Kidney (tissue), 14 donors: Measurements from ENCODE around the gene ATF6B. TPM values are rescaled to one million over a fixed set of nuclear protein-coding genes. Genes with fewer than 3 reads are reported as not detected.

Experiments used
- DNase-seq, 5 donors: peaks; one replicate each; pipeline ENCODE4 v3.0.0-alpha.2; 2013 to 2020
- FAIRE-seq: peaks from 2 replicates; lab custom pipeline; 2012; peaks lifted over from hg19 to GRCh38; lab: Jason Lieb, UNC
- H3K27ac ChIP-seq, 2 donors: one replicate each; pipeline ENCODE4 v1.7.0; 2013; ENCODE audit warnings: low read depth in 2 of 2, low read length in 2 of 2, inconsistent platforms in 1 of 2
- H3K27me3 ChIP-seq: one replicate; pipeline ENCODE4 v1.7.1; 2013; ENCODE audit warnings: low read length, inconsistent platforms; ENCODE audit not compliant: control insufficient read depth, insufficient read depth
- H3K36me3 ChIP-seq, 3 donors: one replicate each; pipeline versions ENCODE4 v1.7.0 to v1.7.1; 2013; ENCODE audit warnings: low read length in 3 of 3, control low read depth in 1 of 3, inconsistent platforms in 1 of 3; ENCODE audit not compliant: insufficient read depth in 3 of 3, control insufficient read depth in 2 of 3
- H3K4me1 ChIP-seq, 3 donors: one replicate each; pipeline versions ENCODE4 v1.7.0 to v1.7.1; 2013; ENCODE audit warnings: low read length in 3 of 3, inconsistent platforms in 1 of 3, low read depth in 1 of 3; ENCODE audit not compliant: control insufficient read depth in 2 of 3, insufficient read depth in 2 of 3
- H3K4me3 ChIP-seq, 3 donors: one replicate each; pipeline versions ENCODE4 v1.7.0 to v1.8.1; 2013; ENCODE audit warnings: low read length in 3 of 3, control low read depth in 1 of 3, inconsistent platforms in 1 of 3
- H3K9ac ChIP-seq, 3 donors: one replicate each; pipeline versions ENCODE4 v1.7.0 to v1.7.1; 2013; ENCODE audit warnings: low read length in 3 of 3, control low read depth in 1 of 3, inconsistent platforms in 1 of 3
- H3K9me3 ChIP-seq, 3 donors: one replicate each; pipeline versions ENCODE4 v1.7.0 to v1.7.1; 2013; ENCODE audit warnings: low read length in 3 of 3, control low read depth in 1 of 3, inconsistent platforms in 1 of 3; ENCODE audit not compliant: control insufficient read depth in 2 of 3, insufficient read depth in 1 of 3
- intact Hi-C: fragments of 100-400 bp; cut with DNase I; formaldehyde crosslinking; loops from one replicate; pipeline ENCODE4 v1.11.1; 2022
- polyA plus RNA-seq: library from polyadenylated mRNA; stranded (reverse); fragments of 350-450 nt; fragmentation: Illumina TruSeq; extraction: RNeasy Lipid Tissue Mini Kit (QIAGEN cat#74804); gene quantifications from one replicate; pipeline ENCODE4 v1.2.3, GENCODE V29; 2014; ENCODE audit warnings: low read depth, low replicate concordance; ENCODE audit not compliant: insufficient read depth
- total RNA-seq: library from RNA; stranded (reverse); fragmentation: NEBNext Ultra II Directional; extraction: Animal tissue kit (Norgen Biotek cat#: 25700); gene quantifications from one replicate; pipeline ENCODE4 v1.2.1, GENCODE V29; 2021
- TF ChIP-seq, protein P1 (sequence below): IDR thresholded peaks from 3 replicates; pipeline ENCODE4 v1.5.1; 2012; ENCODE audit warnings: mild to moderate bottlenecking, moderate library complexity, borderline replicate concordance; ENCODE audit not compliant: insufficient read depth; ENCODE audit errors: extremely low read depth
- donor health status: control.
- donor health status: control.
- donor health status: control.
- donor health status: control.
- donor health status: control.
- donor health status: DM: yes; HTN: yes; CAD: no.
- donor health status: Normal renal cell carcinoma (clear cell type).

ATF6B gene
- total and polyA plus RNA-seq, 2 donors from 2014 or later = 40.3 to 104 TPM

DNA sequence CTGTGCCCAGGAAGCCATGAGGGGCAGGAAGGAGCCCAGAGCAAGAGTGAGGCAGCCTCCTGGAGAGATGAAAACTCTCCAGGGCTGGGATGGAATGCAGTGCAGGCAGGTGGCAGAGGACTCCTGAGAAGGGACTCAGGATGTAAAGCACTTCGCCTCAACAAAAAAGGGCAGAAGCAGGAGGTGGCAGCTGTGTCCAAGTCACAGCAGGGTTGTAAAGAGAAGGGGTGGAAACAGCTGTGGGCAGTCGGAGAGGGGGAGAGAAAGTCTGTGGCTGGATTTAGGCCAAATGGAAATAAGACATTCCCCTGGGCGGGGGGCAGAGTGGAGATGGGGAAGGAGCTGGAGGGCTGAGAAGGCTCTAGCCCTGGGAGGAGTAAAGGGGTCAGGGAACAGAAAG, 54.9 kb downstream of the ATF6B start:
- TF ChIP-seq, protein P1, sequence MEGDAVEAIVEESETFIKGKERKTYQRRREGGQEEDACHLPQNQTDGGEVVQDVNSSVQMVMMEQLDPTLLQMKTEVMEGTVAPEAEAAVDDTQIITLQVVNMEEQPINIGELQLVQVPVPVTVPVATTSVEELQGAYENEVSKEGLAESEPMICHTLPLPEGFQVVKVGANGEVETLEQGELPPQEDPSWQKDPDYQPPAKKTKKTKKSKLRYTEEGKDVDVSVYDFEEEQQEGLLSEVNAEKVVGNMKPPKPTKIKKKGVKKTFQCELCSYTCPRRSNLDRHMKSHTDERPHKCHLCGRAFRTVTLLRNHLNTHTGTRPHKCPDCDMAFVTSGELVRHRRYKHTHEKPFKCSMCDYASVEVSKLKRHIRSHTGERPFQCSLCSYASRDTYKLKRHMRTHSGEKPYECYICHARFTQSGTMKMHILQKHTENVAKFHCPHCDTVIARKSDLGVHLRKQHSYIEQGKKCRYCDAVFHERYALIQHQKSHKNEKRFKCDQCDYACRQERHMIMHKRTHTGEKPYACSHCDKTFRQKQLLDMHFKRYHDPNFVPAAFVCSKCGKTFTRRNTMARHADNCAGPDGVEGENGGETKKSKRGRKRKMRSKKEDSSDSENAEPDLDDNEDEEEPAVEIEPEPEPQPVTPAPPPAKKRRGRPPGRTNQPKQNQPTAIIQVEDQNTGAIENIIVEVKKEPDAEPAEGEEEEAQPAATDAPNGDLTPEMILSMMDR = no peak
- no peak overlapping the region for H3K27ac ChIP-seq
- H3K36me3 ChIP-seq = no peaks in the 10 kb centered on the region
- H3K9me3 ChIP-seq = no peaks in the 10 kb centered on the region
- H3K4me1 ChIP-seq = no peaks in the 10 kb centered on the region
- FAIRE-seq (no peak), DNase-seq (peak in 2 of 5 donors; percentile 24 to 61)
- no peak overlapping the region for H3K9ac ChIP-seq
- H3K4me3 ChIP-seq = no peak overlapping the region
- intact Hi-C loops = no loop called here
- H3K27me3 ChIP-seq = no peaks in the 10 kb centered on the region

GRCh38 chr6:32070814-32071543, 57.1 kb downstream of the ATF6B start:
- no peaks in the 10 kb centered on the region for H3K27me3 ChIP-seq
- TF ChIP-seq, protein P1 = no peak
- H3K9ac ChIP-seq = no peak overlapping the region
- intact Hi-C loops = no loop called here
- no peak for FAIRE-seq
- no peaks in the 10 kb centered on the region for H3K36me3 ChIP-seq
- H3K27ac ChIP-seq = no peak overlapping the region
- H3K4me3 ChIP-seq = no peak overlapping the region
- H3K9me3 ChIP-seq = no peaks in the 10 kb centered on the region
- H3K4me1 ChIP-seq = no peaks in the 10 kb centered on the region
- DNase-seq = no peak

- H3K27me3 ChIP-seq = no peaks in the 10 kb centered on the region
- H3K9ac ChIP-seq = no peak overlapping the region
- no peak overlapping the region for H3K4me3 ChIP-seq
- H3K9me3 ChIP-seq = no peaks in the 10 kb centered on the region
- H3K4me1 ChIP-seq = no peaks in the 10 kb centered on the region
- FAIRE-seq (no peak), DNase-seq (no peak)
- no peak overlapping the region for H3K27ac ChIP-seq
- no peaks in the 10 kb centered on the region for H3K36me3 ChIP-seq
- intact Hi-C loops = no loop called here
- TF ChIP-seq, protein P1 = no peak
Observed at GRCh38 chr6:32069878-32070515, 58.0 kb downstream of the ATF6B start.
